ENCODE data around the gene TMCO4. TPM values are rescaled to one million over a fixed set of nuclear protein-coding genes. Genes with fewer than 3 reads are reported as not detected.
A peak's percentile ranks its signal among the peaks of the same experiment; 100 is the strongest.

Gene TMCO4
- total RNA-seq, 1 experiment from 2014 or later: 7.2 TPM

GRCh38 chr1:19773485-19773884, 26.2 kb downstream of the TMCO4 start:
- POLR2A ChIA-PET: no interaction called here
- TF ChIP-seq MAX (CRISPR knock-in tag; IDR thresholded peaks at IDR 0.05) (no peak), GTF2I (CRISPR knock-in tag; conservative IDR thresholded peaks at IDR 0.05) (no peak), CREB1 (CRISPR knock-in tag; IDR thresholded peaks at IDR 0.05) (no peak), HMGXB4 (CRISPR knock-in tag; IDR thresholded peaks at IDR 0.05) (no peak)
- DNase-seq (ENCODE audit: low spot score) (no peak), ATAC-seq (no peak)
- Mint-ChIP-seq H3K27me3 (ENCODE audit: low read depth) (peaks cover 17% of the 10 kb centered on the region), H3K4me3 (no peak overlapping the region), H3K27ac (no peak overlapping the region), H3K4me1 (peaks cover 15% of the 10 kb centered on the region), H3K9me3 (no peaks in the 10 kb centered on the region), H3K36me3 (peaks cover 6% of the 10 kb centered on the region; the same call in 1 of the 2 replicates)
- CTCF ChIA-PET: interaction anchor here (0.7 to 1.1 kb wide), 2 partner anchors 14 to 27 kb away, joined by 3 read pairs; no protein-coding TSS in a partner anchor

GRCh38 chr1:19772053-19772452, 27.7 kb downstream of the TMCO4 start:
- H3K27me3 Mint-ChIP-seq (ENCODE audit: low read depth): peaks cover 7% of the 10 kb centered on the region
- CTCF ChIA-PET: interaction anchor here (0.8 to 2.1 kb wide), 5 partner anchors 44 to 110 kb away, joined by 3 to 16 read pairs (median 5); partner anchors contain the start of gene OTUD3
- POLR2A ChIA-PET: no interaction called here
- peak; percentile 40 for DNase-seq (ENCODE audit: low spot score)
- no peaks in the 10 kb centered on the region for H3K9me3 Mint-ChIP-seq
- TF ChIP-seq ELF4 (CRISPR knock-in tag; IDR thresholded peaks at IDR 0.05; ENCODE audit: low read depth) (no peak), MYBL2 (CRISPR knock-in tag; IDR thresholded peaks at IDR 0.05) (no peak), ATF1 (CRISPR knock-in tag; IDR thresholded peaks at IDR 0.05) (no peak), CREB1 (CRISPR knock-in tag; IDR thresholded peaks at IDR 0.05) (no peak), IRF2 (CRISPR knock-in tag; IDR thresholded peaks at IDR 0.05; ENCODE audit: borderline replicate concordance, low read depth) (no peak), FOXP4 (CRISPR knock-in tag; IDR thresholded peaks at IDR 0.05) (no peak), FOXP1 (CRISPR knock-in tag; IDR thresholded peaks at IDR 0.05; ENCODE audit: borderline replicate concordance) (no peak), ARID4B (CRISPR knock-in tag; IDR thresholded peaks at IDR 0.05; ENCODE audit: borderline replicate concordance) (no peak), JUN (CRISPR knock-in tag; IDR thresholded peaks at IDR 0.05) (no peak), ZNF512 (CRISPR knock-in tag; IDR thresholded peaks at IDR 0.05; ENCODE audit: borderline replicate concordance) (no peak)
- no peaks in the 10 kb centered on the region for H3K36me3 Mint-ChIP-seq
- no peak overlapping the region for H3K27ac Mint-ChIP-seq
- peak; percentile 58 for ATAC-seq
- H3K4me3 Mint-ChIP-seq: no peak overlapping the region
- peaks cover 19% of the 10 kb centered on the region for H3K4me1 Mint-ChIP-seq
